Tibial nerve (tissue), 3 donors: Measurements from ENCODE around the gene OR8K1.

Experiments used
- POLR2A ChIP-seq, 2 donors: fragments of 450-650 bp; IDR thresholded peaks; one replicate each; pipeline ENCODE4 v1.6.1; 2017; ENCODE audit warnings: antibody characterized with exemption in 2 of 2, mild to moderate bottlenecking in 2 of 2, moderate library complexity in 2 of 2
- TF ChIP-seq, protein P1 (sequence below), 5 experiments: fragments of 200-600 bp in 3 of 5; fragments of 450-650 bp in 2 of 5; sonication (generic) in 3 of 5; IDR thresholded peaks; one replicate each; pipeline ENCODE4 v1.5.1; 2016 to 2019; ENCODE audit warnings: antibody characterized with exemption in 5 of 5, mild to moderate bottlenecking in 3 of 5, moderate library complexity in 2 of 5

GRCh38 chr11:56333156-56333555, 12.7 kb upstream of the OR8K1 start:
- no peak for TF ChIP-seq POLR2A (IDR thresholded peaks at IDR 0.05)
- TF ChIP-seq, protein P1, sequence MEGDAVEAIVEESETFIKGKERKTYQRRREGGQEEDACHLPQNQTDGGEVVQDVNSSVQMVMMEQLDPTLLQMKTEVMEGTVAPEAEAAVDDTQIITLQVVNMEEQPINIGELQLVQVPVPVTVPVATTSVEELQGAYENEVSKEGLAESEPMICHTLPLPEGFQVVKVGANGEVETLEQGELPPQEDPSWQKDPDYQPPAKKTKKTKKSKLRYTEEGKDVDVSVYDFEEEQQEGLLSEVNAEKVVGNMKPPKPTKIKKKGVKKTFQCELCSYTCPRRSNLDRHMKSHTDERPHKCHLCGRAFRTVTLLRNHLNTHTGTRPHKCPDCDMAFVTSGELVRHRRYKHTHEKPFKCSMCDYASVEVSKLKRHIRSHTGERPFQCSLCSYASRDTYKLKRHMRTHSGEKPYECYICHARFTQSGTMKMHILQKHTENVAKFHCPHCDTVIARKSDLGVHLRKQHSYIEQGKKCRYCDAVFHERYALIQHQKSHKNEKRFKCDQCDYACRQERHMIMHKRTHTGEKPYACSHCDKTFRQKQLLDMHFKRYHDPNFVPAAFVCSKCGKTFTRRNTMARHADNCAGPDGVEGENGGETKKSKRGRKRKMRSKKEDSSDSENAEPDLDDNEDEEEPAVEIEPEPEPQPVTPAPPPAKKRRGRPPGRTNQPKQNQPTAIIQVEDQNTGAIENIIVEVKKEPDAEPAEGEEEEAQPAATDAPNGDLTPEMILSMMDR (IDR thresholded peaks at IDR 0.05) = no peak
